Suprapubic skin (tissue), 4 donors: ENCODE results near the gene HENMT1. TPM values are rescaled to one million over a fixed set of nuclear protein-coding genes. Genes with fewer than 3 reads are reported as not detected.

ENCODE experiments used
- DNase-seq, 2 donors: peaks; one replicate each; pipeline ENCODE4 v3.0.0-alpha.2; 2019; ENCODE audit warnings: low spot score in 2 of 2
- H3K27ac ChIP-seq: fragments of 200-600 bp; sonication (generic); one replicate; pipeline ENCODE4 v1.5.1; 2019
- H3K27me3 ChIP-seq: fragments of 200-600 bp; sonication (generic); one replicate; pipeline ENCODE4 v1.5.1; 2019
- H3K36me3 ChIP-seq: fragments of 200-600 bp; sonication (generic); one replicate; pipeline ENCODE4 v1.5.1; 2019
- H3K4me1 ChIP-seq: fragments of 200-600 bp; sonication (generic); one replicate; pipeline ENCODE4 v1.5.1; 2019
- H3K4me3 ChIP-seq: fragments of 200-600 bp; sonication (generic); one replicate; pipeline ENCODE4 v1.5.1; 2019; ENCODE audit warnings: mild to moderate bottlenecking
- H3K9me3 ChIP-seq: fragments of 200-600 bp; sonication (generic); one replicate; pipeline ENCODE4 v1.5.1; 2019
- CTCF ChIP-seq, 2 donors: fragments of 200-600 bp in 1 of 2; fragments of 450-650 bp in 1 of 2; sonication (generic) in 1 of 2; IDR thresholded peaks; one replicate each; pipeline ENCODE4 v1.5.1; 2016 to 2019; ENCODE audit warnings: antibody characterized with exemption in 2 of 2, mild to moderate bottlenecking in 1 of 2, moderate library complexity in 1 of 2
- EP300 ChIP-seq: sonication (generic); formaldehyde crosslinking; IDR thresholded peaks from one replicate; pipeline ENCODE4 v1.6.1; 2017; ENCODE audit warnings: antibody characterized with exemption
- POLR2A ChIP-seq, 2 donors: fragments of 450-650 bp; IDR thresholded peaks; one replicate each; pipeline ENCODE4 v1.6.1; 2017; ENCODE audit warnings: antibody characterized with exemption in 2 of 2, mild to moderate bottlenecking in 2 of 2, moderate library complexity in 2 of 2
- POLR2AphosphoS5 ChIP-seq, 3 donors: sonication (generic); formaldehyde crosslinking; IDR thresholded peaks; one replicate each; pipeline ENCODE4 v1.6.1; 2017; ENCODE audit warnings: antibody characterized with exemption in 3 of 3
- WGBS: methylation state at CpG from one replicate; pipeline ENCODE4 v1.1.5; 2018; 5-methylcytosine and 5-hydroxymethylcytosine counted together
- total RNA-seq, 4 donors: library from RNA; depleted of rRNA; stranded (reverse); fragments of >200 nt; gene quantifications; one replicate each; pipeline ENCODE4 v1.1.0, GENCODE V29; 2016

Gene HENMT1
- total RNA-seq, 4 donors from 2014 or later = 1.8 to 4.6 (median 2.4) TPM

GRCh38 chr1:108617008-108617723 is 43.7 kb downstream of the HENMT1 start:
- Histone ChIP-seq H3K27ac (no peak overlapping the region), H3K9me3 (no peaks in the 10 kb centered on the region), H3K27me3 (no peaks in the 10 kb centered on the region), H3K36me3 (peaks cover 8% of the 10 kb centered on the region), H3K4me3 (no peak overlapping the region), H3K4me1 (no peaks in the 10 kb centered on the region)
- TF ChIP-seq EP300 (no peak), POLR2AphosphoS5 (IDR thresholded peaks at IDR 0.05) (no peak), CTCF (IDR thresholded peaks at IDR 0.05) (no peak), POLR2A (IDR thresholded peaks at IDR 0.05) (no peak)
- 92% methylated on average over 8 of the region's 8 CpGs for WGBS
- no peak for DNase-seq

- no peak overlapping the region for H3K4me3 ChIP-seq
- no peaks in the 10 kb centered on the region for H3K9me3 ChIP-seq
- peaks cover 8% of the 10 kb centered on the region for H3K36me3 ChIP-seq
- no peak for DNase-seq
- H3K27me3 ChIP-seq = no peaks in the 10 kb centered on the region
- H3K4me1 ChIP-seq = no peaks in the 10 kb centered on the region
- 88% methylated on average over 2 of the region's 2 CpGs for WGBS
- TF ChIP-seq EP300 = no peak
- H3K27ac ChIP-seq = no peak overlapping the region
These were observed 45.3 kb downstream of the HENMT1 start for GRCh38 chr1:108615544-108615943.

- 74% methylated on average over 5 of the region's 5 CpGs for WGBS
These were observed 48.4 kb downstream of the HENMT1 start for GRCh38 chr1:108612496-108612895.

GRCh38 chr1:108611984-108612383 is 48.9 kb downstream of the HENMT1 start:
- DNase-seq = no peak
- WGBS = 63% methylated on average over 4 of the region's 4 CpGs
- TF ChIP-seq POLR2A (IDR thresholded peaks at IDR 0.05) (no peak), EP300 (no peak), CTCF (IDR thresholded peaks at IDR 0.05) (no peak), POLR2AphosphoS5 (IDR thresholded peaks at IDR 0.05) (no peak)
- Histone ChIP-seq H3K4me3 (no peak overlapping the region), H3K27ac (no peak overlapping the region), H3K36me3 (peaks cover 8% of the 10 kb centered on the region), H3K4me1 (peaks cover 13% of the 10 kb centered on the region), H3K27me3 (no peaks in the 10 kb centered on the region), H3K9me3 (no peaks in the 10 kb centered on the region)

More at GRCh38 chr1:108612496-108612895, 48.4 kb downstream of the HENMT1 start:
- no peak for DNase-seq
- H3K27ac ChIP-seq = no peak overlapping the region
- H3K4me3 ChIP-seq = no peak overlapping the region
- H3K36me3 ChIP-seq = peaks cover 8% of the 10 kb centered on the region
- no peaks in the 10 kb centered on the region for H3K27me3 ChIP-seq
- TF ChIP-seq CTCF (IDR thresholded peaks at IDR 0.05) (no peak), POLR2AphosphoS5 (IDR thresholded peaks at IDR 0.05) (no peak), POLR2A (IDR thresholded peaks at IDR 0.05) (no peak), EP300 (no peak)
- H3K4me1 ChIP-seq = peaks cover 13% of the 10 kb centered on the region
- H3K9me3 ChIP-seq = no peaks in the 10 kb centered on the region

GRCh38 chr1:108610073-108610472 is 50.8 kb downstream of the HENMT1 start:
- no peak for DNase-seq
- Histone ChIP-seq H3K27ac (peak overlapping the region; percentile 5), H3K27me3 (no peaks in the 10 kb centered on the region), H3K4me1 (peaks cover 13% of the 10 kb centered on the region), H3K9me3 (no peaks in the 10 kb centered on the region), H3K4me3 (no peak overlapping the region), H3K36me3 (peaks cover 8% of the 10 kb centered on the region)
- TF ChIP-seq POLR2A (IDR thresholded peaks at IDR 0.05) (no peak), CTCF (IDR thresholded peaks at IDR 0.05) (no peak), EP300 (no peak), POLR2AphosphoS5 (IDR thresholded peaks at IDR 0.05) (no peak)
- 47% methylated on average over 2 of the region's 2 CpGs for WGBS
